Endothelial cell of umbilical vein (primary cell): ENCODE measurements around the gene UPK3BL1. TPM values are rescaled to one million over a fixed set of nuclear protein-coding genes. Genes with fewer than 3 reads are reported as not detected.
"Not testable (repeated sequence)": the region's sequence is repeated elsewhere in the genome, so short reads cannot be mapped to it uniquely, and the experiment has no call there.

ENCODE experiments used
- BruUV-seq: library from RNA; stranded (reverse); fragments of 400-500 nt; replicated peaks from 2 replicates; lab custom pipeline; 2021; lab: Mats Ljungman, UMichigan
- CTCF ChIA-PET: fragments of 300-600, 350-600 bp; sonication (Branson Sonifier 250); formaldehyde crosslinking; loops from one replicate; lab custom pipeline; 2021; ENCODE audit warnings: antibody characterized with exemption, inconsistent platforms; lab: Charles Lee
- POLR2A ChIA-PET: fragments of 300-600, 350-600 bp; sonication (Branson Sonifier 250); formaldehyde crosslinking; loops from one replicate; lab custom pipeline; 2021; ENCODE audit warnings: antibody characterized with exemption, inconsistent platforms; lab: Charles Lee
- DNase-seq: peaks from one replicate; pipeline ENCODE4 v3.0.0-alpha.2; 2011; ENCODE audit warnings: low read depth, low spot score
- FAIRE-seq: peaks from 2 replicates; lab custom pipeline; 2011; peaks lifted over from hg19 to GRCh38; lab: Jason Lieb, UNC
- H2AFZ ChIP-seq: 2 replicates; pipeline ENCODE4 v1.6.0; 2012; ENCODE audit warnings: low read depth, low read length, control low read depth, inconsistent platforms
- H3K27ac ChIP-seq: 2 replicates; pipeline ENCODE4 v1.5.1; 2011; ENCODE audit warnings: low read depth, mild to moderate bottlenecking, control low read depth, low read length, moderate library complexity; ENCODE audit not compliant: insufficient read depth
- H3K27me3 ChIP-seq, 2 experiments: 2 replicates each; pipeline versions ENCODE4 v1.6.0 to v1.6.1; 2011; ENCODE audit warnings: low read length in 2 of 2, mixed read lengths in 1 of 2; ENCODE audit not compliant: control insufficient read depth in 2 of 2, insufficient read depth in 2 of 2
- H3K36me3 ChIP-seq, 2 experiments: 2 replicates in 1 of 2; 3 replicates in 1 of 2; pipeline ENCODE4 v1.5.1; 2011; ENCODE audit warnings: low read length in 2 of 2, mild to moderate bottlenecking in 1 of 2, moderate library complexity in 1 of 2; ENCODE audit not compliant: control insufficient read depth in 2 of 2, insufficient read depth in 2 of 2; ENCODE audit errors: extremely low read depth in 1 of 2
- H3K4me1 ChIP-seq: 3 replicates; pipeline ENCODE4 v1.5.1; 2011; ENCODE audit warnings: mild to moderate bottlenecking, low read length; ENCODE audit not compliant: control insufficient read depth, insufficient read depth; ENCODE audit errors: extremely low read depth
- H3K4me2 ChIP-seq: 2 replicates; pipeline ENCODE4 v1.6.1; 2011; ENCODE audit warnings: low read length, control low read depth, mixed read lengths; ENCODE audit not compliant: insufficient read depth
- H3K4me3 ChIP-seq, 3 experiments: fragments of 200-600 bp in 1 of 3; sonication (generic), shearing (Covaris generic) in 1 of 3; replicated peaks in 1 of 3; 2 replicates each; pipeline ENCODE4 v1.5.1; 2011 to 2016; ENCODE audit warnings: control low read depth in 3 of 3, low read length in 3 of 3, mild to moderate bottlenecking in 2 of 3, inconsistent platforms in 1 of 3, low read depth in 1 of 3, moderate library complexity in 1 of 3; ENCODE audit not compliant: insufficient read depth in 1 of 3
- H3K79me2 ChIP-seq: 2 replicates; pipeline ENCODE4 v1.6.0; 2012; ENCODE audit warnings: low read length, inconsistent platforms; ENCODE audit not compliant: control insufficient read depth, insufficient read depth
- H3K9ac ChIP-seq: replicated peaks from 2 replicates; pipeline ENCODE3; 2011; ENCODE audit warnings: low read length, control low read depth; ENCODE audit not compliant: insufficient read depth; ENCODE audit errors: extremely low read depth
- H3K9me1 ChIP-seq: replicated peaks from 3 replicates; pipeline ENCODE4 v1.6.0; 2011; ENCODE audit warnings: mild to moderate bottlenecking, low read length; ENCODE audit not compliant: control insufficient read depth, insufficient read depth; ENCODE audit errors: extremely low read depth
- H3K9me3 ChIP-seq: replicated peaks from 2 replicates; pipeline ENCODE4 v1.5.1; 2012; ENCODE audit warnings: low read length, inconsistent platforms; ENCODE audit not compliant: control insufficient read depth, insufficient read depth
- H4K20me1 ChIP-seq: replicated peaks from 2 replicates; pipeline ENCODE3; 2011; ENCODE audit warnings: mild to moderate bottlenecking, low read length; ENCODE audit not compliant: control insufficient read depth, insufficient read depth; ENCODE audit errors: extremely low read depth
- dilution Hi-C: fragments of 300-500 bp; cut with MboI; formaldehyde crosslinking; loops from one replicate; pipeline ENCODE4 v1.15.0; 2019; ENCODE audit warnings: low sequenced_read_pairs; ENCODE audit not compliant: extremely low pct_ligation_motif_present
- intact Hi-C: fragments of 100-400 bp; cut with micrococcal nuclease; formaldehyde crosslinking; loops from one replicate; pipeline ENCODE4 v1.10.0; 2022
- polyA plus RNA-seq, 4 experiments: library from polyadenylated mRNA; depleted of rRNA in 3 of 4; stranded (reverse) in 3 of 4; unstranded in 1 of 4; fragments of >200 nt; gene quantifications; 2 replicates each; pipeline versions ENCODE4 v1.2.1 to v1.2.3, GENCODE V29; 2011 to 2012; ENCODE audit warnings: missing spikeins in 1 of 4
- total RNA-seq: library from RNA; stranded (reverse); gene quantifications from 2 replicates; pipeline ENCODE4 v1.2.3, GENCODE V29; 2021

The UPK3BL1 gene
- total and polyA plus RNA-seq, 2 donors (not counting 3 experiments of a cell fraction or from before 2014, with no cell fraction given): 14.1 to 17.8 TPM

- H3K4me2 ChIP-seq, H3K27ac ChIP-seq, H3K9me3 ChIP-seq, H2AFZ ChIP-seq, H3K4me1 ChIP-seq, POLR2A ChIA-PET, CTCF ChIA-PET, dilution Hi-C loops, H3K9me1 ChIP-seq, H3K4me3 ChIP-seq, H4K20me1 ChIP-seq, H3K9ac ChIP-seq, H3K27me3 ChIP-seq, DNase-seq, H3K79me2 ChIP-seq, BruUV-seq, FAIRE-seq, intact Hi-C loops, H3K36me3 ChIP-seq: not testable (repeated sequence)
These were observed 3.7 kb downstream of the UPK3BL1 start for GRCh38 chr7:102638848-102639247.

- H4K20me1 ChIP-seq, H3K4me1 ChIP-seq, intact Hi-C loops, BruUV-seq, H3K27ac ChIP-seq, H3K4me3 ChIP-seq, dilution Hi-C loops, H3K9ac ChIP-seq, H3K27me3 ChIP-seq, FAIRE-seq, DNase-seq, H2AFZ ChIP-seq, H3K36me3 ChIP-seq, H3K9me1 ChIP-seq, CTCF ChIA-PET, H3K79me2 ChIP-seq, H3K4me2 ChIP-seq, POLR2A ChIA-PET, H3K9me3 ChIP-seq: not testable (repeated sequence)
These were observed 5.6 kb downstream of the UPK3BL1 start for GRCh38 chr7:102636956-102637355.

- DNase-seq, H3K9me1 ChIP-seq, intact Hi-C loops, H3K4me2 ChIP-seq, CTCF ChIA-PET, H3K79me2 ChIP-seq, H3K27ac ChIP-seq, H2AFZ ChIP-seq, dilution Hi-C loops, H3K27me3 ChIP-seq, BruUV-seq, H4K20me1 ChIP-seq, FAIRE-seq, POLR2A ChIA-PET, H3K9ac ChIP-seq, H3K9me3 ChIP-seq, H3K4me1 ChIP-seq, H3K36me3 ChIP-seq, H3K4me3 ChIP-seq: not testable (repeated sequence)
These were observed 7.2 kb downstream of the UPK3BL1 start for GRCh38 chr7:102635354-102635753.

GRCh38 chr7:102634299-102634698 is 8.3 kb downstream of the UPK3BL1 start:
- H4K20me1 ChIP-seq, POLR2A ChIA-PET, BruUV-seq, DNase-seq, FAIRE-seq, H3K36me3 ChIP-seq, H3K79me2 ChIP-seq, H3K9me3 ChIP-seq, intact Hi-C loops, H3K4me3 ChIP-seq, H3K27me3 ChIP-seq, CTCF ChIA-PET, H3K9me1 ChIP-seq, dilution Hi-C loops, H3K4me1 ChIP-seq, H3K9ac ChIP-seq, H3K27ac ChIP-seq, H2AFZ ChIP-seq, H3K4me2 ChIP-seq: not testable (repeated sequence)
